ENCODE results near the gene FKBP4.

Gene FKBP4

DNA sequence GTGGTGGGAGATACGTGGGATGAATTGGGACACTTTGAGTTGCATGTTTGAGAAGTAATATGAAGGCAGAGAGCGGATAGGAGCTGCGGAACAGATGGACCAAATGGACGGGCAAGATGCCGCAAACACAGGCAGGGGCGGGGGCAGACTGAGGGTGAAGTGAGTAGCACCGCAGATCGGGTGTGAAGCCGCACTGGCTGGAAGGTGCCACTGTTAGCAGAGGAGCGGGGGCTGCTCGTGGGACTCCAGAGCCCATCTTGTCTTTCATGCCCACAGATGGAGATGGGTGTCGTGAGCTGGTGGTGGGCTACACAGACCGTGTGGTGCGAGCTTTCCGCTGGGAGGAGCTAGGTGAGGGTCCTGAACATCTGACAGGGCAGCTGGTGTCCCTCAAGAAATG lies 25.0 kb downstream of the FKBP4 start:
- peaks cover 14% of the 10 kb centered on the region for H3K4me1 Mint-ChIP-seq (ENCODE audit: low read depth)
- no peaks in the 10 kb centered on the region for H3K27me3 Mint-ChIP-seq
- no peak overlapping the region for H3K27ac Mint-ChIP-seq
- no peaks in the 10 kb centered on the region for H3K9me3 Mint-ChIP-seq
- peaks cover 68% of the 10 kb centered on the region for H3K36me3 Mint-ChIP-seq (ENCODE audit: low read depth)
- H3K4me3 Mint-ChIP-seq, result no peak overlapping the region

DNA sequence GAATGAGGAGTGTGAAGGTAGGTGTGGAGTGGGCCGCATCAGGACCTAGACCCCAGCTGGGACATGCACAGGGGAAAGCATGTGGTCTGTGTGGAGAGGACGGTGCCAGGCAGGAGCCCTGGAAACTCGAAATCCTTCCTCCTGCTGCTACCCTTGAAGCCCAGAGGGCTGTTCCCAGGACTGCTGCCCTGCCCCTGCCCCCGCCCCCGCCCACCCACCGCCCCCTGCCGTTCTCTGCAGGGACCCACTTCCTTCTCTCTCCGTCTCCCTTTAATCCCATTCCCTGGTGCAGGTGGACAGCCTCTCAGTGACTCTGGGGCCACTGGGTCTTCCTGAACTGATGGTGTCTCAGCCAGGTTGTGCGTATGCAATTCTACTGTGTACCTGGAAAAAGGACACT lies 25.7 kb downstream of the FKBP4 start:
- H3K27ac Mint-ChIP-seq, result no peak overlapping the region
- H3K4me3 Mint-ChIP-seq, result no peak overlapping the region
- H3K9me3 Mint-ChIP-seq, result no peaks in the 10 kb centered on the region
- H3K4me1 Mint-ChIP-seq (ENCODE audit: low read depth), result peaks cover 8% of the 10 kb centered on the region
- peaks cover 69% of the 10 kb centered on the region for H3K36me3 Mint-ChIP-seq (ENCODE audit: low read depth)
- no peaks in the 10 kb centered on the region for H3K27me3 Mint-ChIP-seq

DNA sequence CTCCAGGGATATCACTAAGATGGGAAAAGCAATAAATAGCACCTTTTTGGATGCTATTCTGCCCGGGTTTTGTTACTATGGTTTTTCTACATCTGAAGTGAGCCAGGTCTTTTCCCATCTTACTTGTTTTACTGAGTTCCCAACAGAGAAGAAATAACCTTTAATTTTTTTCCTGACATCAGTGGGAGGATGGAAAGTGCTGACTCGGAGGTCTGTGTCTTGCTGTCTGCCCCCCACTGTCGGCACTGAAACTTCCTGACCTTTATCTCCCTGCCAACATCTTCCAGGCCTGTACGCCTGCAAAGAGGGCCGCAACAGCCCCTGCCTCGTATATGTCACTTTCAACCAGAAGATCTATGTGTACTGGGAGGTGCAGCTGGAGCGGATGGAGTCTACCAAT lies 28.7 kb downstream of the FKBP4 start:
- peak overlapping the region; percentile 31 for H3K27ac Mint-ChIP-seq
- no peaks in the 10 kb centered on the region for H3K9me3 Mint-ChIP-seq
- H3K36me3 Mint-ChIP-seq (ENCODE audit: low read depth), result peaks cover 65% of the 10 kb centered on the region
- H3K4me1 Mint-ChIP-seq (ENCODE audit: low read depth), result peaks cover 4% of the 10 kb centered on the region
- H3K4me3 Mint-ChIP-seq, result no peak overlapping the region
- no peaks in the 10 kb centered on the region for H3K27me3 Mint-ChIP-seq

DNA sequence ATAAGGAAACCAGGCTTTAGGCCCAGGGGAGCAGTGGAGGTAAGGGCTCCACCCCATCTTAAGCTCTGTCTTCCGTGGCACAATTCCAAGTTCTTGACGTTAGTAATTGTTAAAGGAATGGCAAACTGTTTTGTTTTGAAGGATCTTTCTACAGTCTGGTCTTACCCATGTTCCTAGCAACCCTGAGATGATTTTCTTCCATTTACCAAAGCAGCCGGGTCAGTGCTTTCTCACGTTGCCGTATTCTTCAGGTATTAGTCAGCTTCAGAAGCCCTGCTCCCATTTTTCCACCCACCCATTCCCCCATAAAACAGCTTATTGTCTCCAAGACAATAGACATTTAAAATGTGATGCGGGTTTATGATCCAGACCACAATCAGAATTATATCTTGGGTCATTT lies 29.8 kb downstream of the FKBP4 start:
- Mint-ChIP-seq H3K27ac (peak overlapping the region; percentile 16), H3K9me3 (no peaks in the 10 kb centered on the region), H3K27me3 (no peaks in the 10 kb centered on the region), H3K4me3 (no peak overlapping the region), H3K4me1 (ENCODE audit: low read depth) (peaks cover 4% of the 10 kb centered on the region), H3K36me3 (ENCODE audit: low read depth) (peaks cover 69% of the 10 kb centered on the region)

DNA sequence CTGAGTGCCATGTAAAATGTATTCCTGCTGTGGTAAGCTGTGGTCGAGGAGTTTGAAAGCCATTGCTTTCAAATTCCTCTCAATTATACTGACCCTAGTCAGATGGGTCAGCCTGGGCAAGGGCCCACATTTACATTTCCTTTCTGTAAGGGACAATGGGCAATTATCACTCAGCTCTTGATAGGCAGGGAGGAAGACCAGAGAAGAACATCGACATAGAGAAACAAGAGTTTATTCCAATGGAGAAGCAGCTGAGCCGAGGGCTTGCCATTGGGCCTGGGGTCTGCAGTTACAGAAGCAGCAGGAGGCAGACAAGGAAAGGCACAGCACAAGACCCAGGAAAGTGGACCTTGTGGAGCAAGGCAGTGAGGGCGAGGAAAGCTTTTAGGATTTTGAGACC lies 30.4 kb downstream of the FKBP4 start:
- H3K4me3 Mint-ChIP-seq, result no peak overlapping the region
- H3K36me3 Mint-ChIP-seq (ENCODE audit: low read depth), result peaks cover 66% of the 10 kb centered on the region
- peaks cover 4% of the 10 kb centered on the region for H3K4me1 Mint-ChIP-seq (ENCODE audit: low read depth)
- no peaks in the 10 kb centered on the region for H3K9me3 Mint-ChIP-seq
- no peak overlapping the region for H3K27ac Mint-ChIP-seq
- no peaks in the 10 kb centered on the region for H3K27me3 Mint-ChIP-seq

DNA sequence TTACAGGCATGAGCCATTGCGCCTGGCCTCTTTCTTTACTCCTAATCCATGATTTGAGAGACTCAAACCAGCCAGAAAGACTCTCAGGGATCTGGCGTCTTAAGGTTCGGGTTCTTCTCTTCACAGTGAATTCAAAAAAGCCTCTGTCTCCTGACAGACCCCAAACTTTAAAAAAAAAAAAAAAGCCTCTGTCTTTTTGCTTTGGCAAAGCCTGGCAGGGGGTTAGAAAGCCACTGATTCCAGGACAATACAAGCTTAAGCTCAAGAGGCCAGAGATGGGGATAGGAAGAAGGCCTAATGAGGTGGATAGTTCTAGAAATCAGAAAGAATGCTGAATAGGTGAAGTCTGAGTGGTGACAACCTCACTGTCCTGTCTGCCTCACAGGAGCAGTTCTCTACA lies 31.3 kb downstream of the FKBP4 start:
- no peaks in the 10 kb centered on the region for H3K9me3 Mint-ChIP-seq
- peaks cover 4% of the 10 kb centered on the region for H3K4me1 Mint-ChIP-seq (ENCODE audit: low read depth)
- no peak overlapping the region for H3K27ac Mint-ChIP-seq
- no peaks in the 10 kb centered on the region for H3K27me3 Mint-ChIP-seq
- H3K4me3 Mint-ChIP-seq, result no peak overlapping the region
- H3K36me3 Mint-ChIP-seq (ENCODE audit: low read depth), result peaks cover 68% of the 10 kb centered on the region

DNA sequence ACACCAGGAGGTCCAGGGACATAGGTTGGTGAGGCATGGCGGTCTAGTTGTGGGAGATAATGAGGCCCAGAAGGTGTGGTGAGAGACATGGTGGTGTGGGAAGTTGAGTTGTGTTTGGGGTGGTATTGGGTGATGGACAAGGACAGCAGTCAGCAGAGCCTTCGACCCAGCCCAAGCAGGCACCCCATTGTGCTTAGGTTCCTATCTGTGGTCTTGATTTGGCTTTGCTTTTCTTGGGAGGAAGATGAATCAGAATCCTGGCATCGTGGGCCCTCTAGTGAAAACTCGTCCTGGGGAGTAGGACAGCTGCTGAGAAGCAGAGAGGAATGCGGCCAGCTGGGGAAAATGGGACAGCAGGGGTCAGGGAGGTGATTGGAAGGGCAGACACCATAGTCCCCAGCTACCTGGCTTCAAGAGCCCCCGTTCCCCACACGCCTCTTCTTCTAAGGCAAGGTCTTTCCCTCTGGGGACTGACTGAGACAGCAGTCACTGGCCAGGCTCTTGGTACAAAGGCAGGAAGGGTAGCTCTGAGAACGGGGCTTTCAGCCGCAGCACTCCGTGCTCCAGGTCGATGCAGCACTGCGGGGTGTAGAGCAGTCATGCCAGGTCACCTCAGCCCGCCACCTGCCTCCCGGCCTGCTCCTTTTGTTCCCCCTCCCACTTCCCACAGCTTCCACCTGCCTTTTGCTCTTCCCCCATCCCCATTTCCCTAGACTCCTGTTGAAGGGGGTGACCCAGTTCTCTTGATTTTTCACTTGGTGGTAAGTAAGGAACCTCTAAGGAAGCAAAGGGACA lies 32.1 kb downstream of the FKBP4 start:
- Mint-ChIP-seq H3K9me3 (no peaks in the 10 kb centered on the region), H3K4me3 (no peak overlapping the region), H3K27ac (no peak overlapping the region), H3K27me3 (no peaks in the 10 kb centered on the region), H3K36me3 (ENCODE audit: low read depth) (peaks cover 65% of the 10 kb centered on the region), H3K4me1 (ENCODE audit: low read depth) (peaks cover 4% of the 10 kb centered on the region)

DNA sequence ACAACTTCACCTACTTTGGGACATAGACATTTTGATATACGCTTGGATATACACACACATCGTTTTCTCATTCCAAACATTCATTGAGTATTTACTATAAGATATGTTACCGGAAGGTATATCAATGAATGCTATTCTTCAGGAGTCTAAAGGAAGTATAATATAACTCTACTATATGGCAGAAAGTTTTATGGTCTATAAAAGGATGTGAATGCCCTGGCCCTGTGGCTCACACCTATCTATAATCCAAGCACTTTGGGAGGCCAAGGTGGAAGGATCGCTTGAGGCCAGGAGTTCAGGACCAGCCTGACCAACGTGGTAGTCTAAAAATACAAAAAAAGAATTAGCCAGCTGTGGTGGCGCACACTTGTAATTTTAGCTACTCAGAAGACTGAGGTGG lies 34.5 kb downstream of the FKBP4 start:
- Mint-ChIP-seq H3K9me3 (no peaks in the 10 kb centered on the region), H3K27ac (no peak overlapping the region), H3K4me3 (no peak overlapping the region), H3K36me3 (ENCODE audit: low read depth) (peaks cover 50% of the 10 kb centered on the region), H3K27me3 (no peaks in the 10 kb centered on the region), H3K4me1 (ENCODE audit: low read depth) (no peaks in the 10 kb centered on the region)

DNA sequence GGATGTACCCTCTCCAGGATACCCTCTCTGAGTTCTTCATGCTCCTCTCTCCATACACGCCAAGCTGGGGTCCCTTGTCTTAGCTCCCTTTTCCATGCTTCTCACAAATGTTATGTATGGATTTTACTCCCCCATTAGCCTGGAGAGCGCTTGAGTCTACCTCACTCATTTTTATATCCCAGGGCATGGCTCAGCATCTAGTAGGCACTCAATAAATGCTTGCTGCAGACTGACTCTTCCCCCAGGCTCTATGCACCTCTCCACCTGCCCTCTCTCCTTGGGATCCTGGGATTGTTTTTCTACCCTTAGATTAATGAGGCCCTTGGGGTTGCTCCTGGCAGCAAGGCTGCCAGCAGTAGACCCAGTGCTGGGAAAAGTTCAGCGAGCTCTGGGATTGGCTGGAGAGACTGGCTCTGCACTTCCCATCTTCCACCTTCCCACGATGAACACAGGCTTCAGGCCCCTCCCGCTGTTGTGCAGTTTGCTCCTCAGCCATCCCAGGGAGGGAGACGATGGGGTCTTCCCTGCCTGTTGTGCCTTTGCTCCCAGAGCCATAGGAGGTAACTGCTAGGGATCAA lies 37.9 kb downstream of the FKBP4 start:
- Mint-ChIP-seq H3K27ac (no peak overlapping the region), H3K27me3 (no peaks in the 10 kb centered on the region)

DNA sequence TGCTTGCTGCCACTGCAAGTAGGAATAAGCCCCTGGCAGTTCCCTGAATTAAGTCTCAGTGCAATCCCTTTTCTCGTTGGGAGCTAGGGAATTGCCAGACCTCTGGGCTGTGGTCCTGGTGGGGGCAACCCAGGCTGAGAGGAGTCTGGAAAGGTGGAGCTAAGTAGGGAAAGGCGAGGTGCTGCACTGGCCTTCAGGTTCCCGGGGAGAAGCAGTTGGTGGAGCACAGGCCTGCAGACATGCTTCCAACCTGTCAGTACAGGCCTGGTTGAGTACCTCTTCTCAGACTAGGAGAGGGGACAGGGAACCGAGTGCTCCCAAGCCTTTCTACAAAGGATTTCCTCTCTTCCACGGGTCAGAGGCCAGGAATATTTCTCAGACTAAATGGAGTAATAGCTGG lies 38.6 kb downstream of the FKBP4 start:
- H3K36me3 Mint-ChIP-seq (ENCODE audit: low read depth), result peaks cover 40% of the 10 kb centered on the region
- H3K9me3 Mint-ChIP-seq, result no peaks in the 10 kb centered on the region
- H3K27ac Mint-ChIP-seq, result no peak overlapping the region
- H3K4me3 Mint-ChIP-seq, result no peak overlapping the region
- no peaks in the 10 kb centered on the region for H3K4me1 Mint-ChIP-seq (ENCODE audit: low read depth)
- H3K27me3 Mint-ChIP-seq, result no peaks in the 10 kb centered on the region

More for the DNA sequence above, 37.9 kb downstream of the FKBP4 start:
- Mint-ChIP-seq H3K4me3 (no peak overlapping the region), H3K9me3 (no peaks in the 10 kb centered on the region), H3K4me1 (ENCODE audit: low read depth) (no peaks in the 10 kb centered on the region), H3K36me3 (ENCODE audit: low read depth) (peaks cover 37% of the 10 kb centered on the region)

DNA sequence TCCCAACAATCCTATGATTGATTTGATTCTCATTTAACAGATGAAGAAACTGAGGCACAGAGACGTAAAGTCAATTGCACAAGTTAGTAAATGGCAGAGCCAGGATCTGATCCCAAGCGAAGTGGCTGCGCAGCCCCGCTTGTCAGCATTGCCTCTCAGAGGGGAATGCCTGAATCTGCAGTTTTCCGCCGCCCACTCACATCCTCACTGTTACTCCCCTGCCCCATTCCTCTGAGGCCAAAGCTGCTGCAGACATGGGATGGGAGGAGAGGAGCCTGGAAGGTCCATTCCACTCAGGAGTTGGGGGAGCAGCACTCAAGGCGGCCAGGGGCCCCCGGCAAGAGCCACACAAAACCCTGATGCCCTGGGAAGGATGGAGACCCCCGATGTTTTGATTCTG lies 39.0 kb downstream of the FKBP4 start:
- no peaks in the 10 kb centered on the region for H3K9me3 Mint-ChIP-seq
- H3K27me3 Mint-ChIP-seq, result no peaks in the 10 kb centered on the region
- no peak overlapping the region for H3K4me3 Mint-ChIP-seq
- H3K4me1 Mint-ChIP-seq (ENCODE audit: low read depth), result no peaks in the 10 kb centered on the region
- peaks cover 43% of the 10 kb centered on the region for H3K36me3 Mint-ChIP-seq (ENCODE audit: low read depth)
- H3K27ac Mint-ChIP-seq, result peak overlapping the region; percentile 49

DNA sequence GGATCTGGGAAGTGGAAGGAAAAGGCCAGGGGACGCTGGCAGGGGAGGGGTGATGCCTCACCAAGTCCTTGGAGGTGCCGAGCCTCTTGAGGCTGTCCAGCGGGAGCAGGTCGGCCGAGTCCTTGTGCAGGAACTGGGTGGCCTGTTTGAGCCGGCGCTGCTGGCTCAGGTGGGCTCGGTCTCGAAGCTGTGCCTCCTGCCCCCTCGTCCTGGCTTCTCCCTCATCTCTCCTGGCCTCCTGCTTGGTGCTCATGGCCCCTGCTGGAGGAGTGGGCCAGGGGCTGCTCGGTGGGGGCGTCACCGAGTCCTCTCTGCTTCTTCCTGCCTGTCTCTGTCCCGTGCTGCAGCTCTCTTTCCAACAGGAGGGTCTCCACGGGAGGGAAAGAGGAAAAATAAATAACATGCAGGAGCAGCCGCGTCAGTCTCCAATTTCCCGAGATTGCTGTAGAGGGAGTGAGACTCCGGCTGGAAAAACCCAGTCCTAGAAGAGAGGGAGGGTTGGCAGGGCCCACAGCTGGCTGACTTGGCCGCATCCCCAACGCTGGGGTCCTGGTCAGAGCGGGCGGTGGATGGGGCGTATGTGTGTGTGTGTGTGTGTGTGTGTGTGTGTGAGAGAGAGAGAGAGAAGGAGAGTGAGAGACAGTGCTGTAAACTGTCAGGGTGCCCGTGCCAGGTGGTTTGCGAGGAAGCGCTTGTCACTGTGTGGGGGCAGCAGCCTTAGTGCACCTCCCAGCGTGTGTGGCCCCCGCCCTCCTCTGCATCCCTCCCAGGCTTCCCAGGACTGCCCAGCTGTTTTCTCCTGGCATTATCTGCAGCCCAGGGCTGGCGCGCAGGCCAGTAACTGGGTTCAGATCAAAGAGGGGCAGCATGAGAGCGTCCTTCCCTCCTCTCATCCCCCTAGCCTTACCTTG lies 40.1 kb downstream of the FKBP4 start, which contains the start of gene NRIP2:
Gene NRIP2, minus strand, starts transcription at position 455 of the 911 bp plus-strand sequence. Its CDS starts 52 bp downstream, at position 403.
- peaks cover 46% of the 10 kb centered on the region for H3K36me3 Mint-ChIP-seq (ENCODE audit: low read depth)
- H3K27me3 Mint-ChIP-seq, result no peaks in the 10 kb centered on the region
- H3K9me3 Mint-ChIP-seq, result no peaks in the 10 kb centered on the region
- H3K27ac Mint-ChIP-seq, result no peak within 1 kb of the TSS
- H3K4me3 Mint-ChIP-seq, result no peak within 1 kb of the TSS
- no peaks in the 10 kb centered on the region for H3K4me1 Mint-ChIP-seq (ENCODE audit: low read depth)

DNA sequence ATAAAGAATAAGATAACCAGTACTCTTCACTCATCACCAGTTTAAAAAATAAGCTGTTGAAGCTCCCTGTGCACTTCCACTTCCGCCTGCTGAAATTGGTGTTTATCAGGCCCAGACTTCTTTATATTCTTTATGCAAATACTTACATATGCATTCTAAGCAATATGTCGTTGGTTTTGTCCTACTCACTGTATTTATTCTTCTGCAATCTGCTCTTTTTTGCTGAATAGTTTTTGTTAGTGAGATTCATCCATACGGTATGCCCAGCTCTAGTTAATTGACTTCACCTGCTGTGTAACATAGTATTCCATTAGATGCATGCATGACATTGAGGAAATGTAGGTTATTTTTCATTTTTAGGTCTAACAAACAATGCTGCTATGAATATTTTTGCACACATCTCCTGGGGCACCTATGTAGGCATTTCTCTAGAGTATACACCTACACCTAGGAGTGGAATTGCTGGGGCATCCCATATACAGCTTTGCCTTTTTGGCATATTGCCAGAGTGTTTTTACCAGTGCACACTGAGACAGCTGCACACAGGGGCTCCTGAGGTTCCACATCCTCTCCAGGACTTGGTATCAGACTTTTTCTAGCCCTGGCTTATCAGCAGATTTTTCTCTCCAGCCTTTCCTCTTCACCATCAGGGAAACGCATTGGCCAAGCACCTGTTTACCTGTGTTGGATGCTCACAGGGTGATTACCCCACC lies 41.1 kb downstream of the FKBP4 start:
- no peak overlapping the region for H3K27ac Mint-ChIP-seq
- no peak overlapping the region for H3K4me3 Mint-ChIP-seq
- no peaks in the 10 kb centered on the region for H3K9me3 Mint-ChIP-seq
- no peaks in the 10 kb centered on the region for H3K27me3 Mint-ChIP-seq
- no peaks in the 10 kb centered on the region for H3K4me1 Mint-ChIP-seq (ENCODE audit: low read depth)
- H3K36me3 Mint-ChIP-seq (ENCODE audit: low read depth), result peaks cover 43% of the 10 kb centered on the region

DNA sequence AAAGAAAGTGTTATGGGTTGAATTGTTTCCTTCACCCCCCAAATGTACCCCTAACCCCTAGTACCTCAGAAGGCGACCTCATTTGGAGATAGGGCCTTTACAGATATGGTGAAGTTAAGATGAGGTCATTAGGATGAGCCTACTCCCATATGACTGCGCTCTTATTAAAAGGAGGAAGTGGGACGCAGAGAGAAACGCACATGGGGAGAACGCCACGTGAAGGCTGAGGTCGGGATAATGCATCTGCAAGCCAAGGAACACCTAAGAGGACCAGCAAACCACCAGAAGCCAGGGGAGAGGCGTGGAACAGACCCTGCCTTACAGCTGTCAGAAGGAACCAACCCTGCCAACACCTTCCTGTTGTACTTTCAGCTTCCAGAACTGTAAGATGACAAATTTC lies 41.8 kb downstream of the FKBP4 start:
- H3K27me3 Mint-ChIP-seq, result no peaks in the 10 kb centered on the region
- peaks cover 40% of the 10 kb centered on the region for H3K36me3 Mint-ChIP-seq (ENCODE audit: low read depth)
- H3K4me3 Mint-ChIP-seq, result no peak overlapping the region
- H3K27ac Mint-ChIP-seq, result no peak overlapping the region
- H3K9me3 Mint-ChIP-seq, result no peaks in the 10 kb centered on the region
- H3K4me1 Mint-ChIP-seq (ENCODE audit: low read depth), result no peaks in the 10 kb centered on the region

All from stimulated activated naive CD8-positive, alpha-beta T cell treated with anti-CD3 and anti-CD28 coated beads, Interleukin-15, Interleukin-2, amounts not matched to agents 100 ng/mL and 50 ng/mL, for 24 hours (primary cell).